OCI-LY3 (cell line): Measurements from ENCODE around the gene ENKD1.

ENCODE experiments used
- EZH2phosphoT487 ChIP-seq: fragments of 200-600 bp; shearing (Covaris generic); IDR thresholded peaks from 2 replicates; pipeline ENCODE4 v1.6.1; 2018; ENCODE audit warnings: antibody characterized with exemption, mixed run types, low read depth
- TF ChIP-seq, protein P1 (sequence below): fragments of 200-600, 300-600 bp; sonication (generic); IDR thresholded peaks from 2 replicates; pipeline ENCODE4 v1.5.1; 2014; ENCODE audit warnings: antibody characterized with exemption, low read length, low read depth

DNA sequence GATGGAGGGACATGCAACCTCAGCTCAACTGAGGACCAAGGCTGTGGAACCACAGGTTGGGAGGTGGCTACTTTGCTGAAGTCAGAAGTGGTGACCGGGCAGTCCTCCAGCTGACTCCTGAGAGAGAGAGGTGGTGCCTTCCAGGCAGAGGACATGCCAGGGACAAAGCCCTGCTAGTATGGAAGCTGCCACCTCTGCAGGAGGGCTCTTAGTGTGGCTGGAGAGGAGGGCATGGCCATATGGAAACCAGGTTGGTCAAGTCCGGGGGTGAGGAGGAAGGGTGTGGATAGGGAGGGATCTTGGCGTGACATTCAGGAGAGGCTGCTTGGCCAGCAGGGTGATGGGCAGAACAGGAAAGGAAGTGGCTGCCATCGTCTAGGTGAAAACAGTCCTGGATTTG is 5.8 kb upstream of the ENKD1 start:
- TF ChIP-seq, protein P1, sequence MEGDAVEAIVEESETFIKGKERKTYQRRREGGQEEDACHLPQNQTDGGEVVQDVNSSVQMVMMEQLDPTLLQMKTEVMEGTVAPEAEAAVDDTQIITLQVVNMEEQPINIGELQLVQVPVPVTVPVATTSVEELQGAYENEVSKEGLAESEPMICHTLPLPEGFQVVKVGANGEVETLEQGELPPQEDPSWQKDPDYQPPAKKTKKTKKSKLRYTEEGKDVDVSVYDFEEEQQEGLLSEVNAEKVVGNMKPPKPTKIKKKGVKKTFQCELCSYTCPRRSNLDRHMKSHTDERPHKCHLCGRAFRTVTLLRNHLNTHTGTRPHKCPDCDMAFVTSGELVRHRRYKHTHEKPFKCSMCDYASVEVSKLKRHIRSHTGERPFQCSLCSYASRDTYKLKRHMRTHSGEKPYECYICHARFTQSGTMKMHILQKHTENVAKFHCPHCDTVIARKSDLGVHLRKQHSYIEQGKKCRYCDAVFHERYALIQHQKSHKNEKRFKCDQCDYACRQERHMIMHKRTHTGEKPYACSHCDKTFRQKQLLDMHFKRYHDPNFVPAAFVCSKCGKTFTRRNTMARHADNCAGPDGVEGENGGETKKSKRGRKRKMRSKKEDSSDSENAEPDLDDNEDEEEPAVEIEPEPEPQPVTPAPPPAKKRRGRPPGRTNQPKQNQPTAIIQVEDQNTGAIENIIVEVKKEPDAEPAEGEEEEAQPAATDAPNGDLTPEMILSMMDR, result no peak
- no peak for TF ChIP-seq EZH2phosphoT487
